SK-N-SH (cell line): Measurements from ENCODE around the gene UAP1L1. TPM values are rescaled to one million over a fixed set of nuclear protein-coding genes. Genes with fewer than 3 reads are reported as not detected.

Experiments used
- CTCF ChIA-PET: fragments of 300-600, 350-600 bp; formaldehyde crosslinking; extraction: SDS; loops from one replicate; lab custom pipeline; 2021; lab: Yijun Ruan, JAX
- POLR2A ChIA-PET: fragments of 350-600 bp; sonication (Branson Sonifier 250); formaldehyde crosslinking; extraction: SDS; loops from one replicate; lab custom pipeline; 2020; ENCODE audit warnings: antibody characterized with exemption, inconsistent platforms; lab: Yijun Ruan, JAX
- DNase-seq: peaks from one replicate; pipeline ENCODE4 v3.0.0; 2012
- H2AFZ ChIP-seq: fragments of 200-600 bp; sonication (generic); 2 replicates; pipeline ENCODE4 v1.8.1; 2016; ENCODE audit warnings: antibody characterized with exemption, mild to moderate bottlenecking, low read depth
- H3F3A ChIP-seq: fragments of 200-600 bp; sonication (generic); replicated peaks from 2 replicates; pipeline ENCODE3; 2016; ENCODE audit warnings: antibody characterized with exemption, mild to moderate bottlenecking; ENCODE audit not compliant: insufficient read depth
- H3K27ac ChIP-seq, 2 experiments: fragments of 200-500 bp in 1 of 2; fragments of 200-600 bp in 1 of 2; sonication (Bioruptor generic) in 1 of 2; sonication (generic), shearing (Covaris generic) in 1 of 2; 2 replicates each; pipeline versions ENCODE4 v1.5.1 to v1.6.1; 2014 to 2016; ENCODE audit warnings: low read depth in 2 of 2, inconsistent platforms in 1 of 2, low read length in 1 of 2, mild to moderate bottlenecking in 1 of 2, mixed read lengths in 1 of 2
- H3K27me3 ChIP-seq: fragments of 200-600 bp; sonication (generic), shearing (Covaris generic); 2 replicates; pipeline ENCODE4 v1.6.1; 2016; ENCODE audit warnings: mixed run types; ENCODE audit not compliant: insufficient read depth
- H3K36me3 ChIP-seq, 2 experiments: fragments of 200-500 bp in 1 of 2; fragments of 200-600 bp in 1 of 2; sonication (Bioruptor generic) in 1 of 2; sonication (generic) in 1 of 2; replicated peaks in 1 of 2; 2 replicates each; pipeline versions ENCODE3 to v1.5.1; 2014 to 2016; ENCODE audit warnings: low read length in 1 of 2, mild to moderate bottlenecking in 1 of 2; ENCODE audit not compliant: insufficient read depth in 2 of 2, control insufficient read depth in 1 of 2
- H3K4me1 ChIP-seq, 2 experiments: fragments of 200-500 bp in 1 of 2; fragments of 200-600 bp in 1 of 2; sonication (Bioruptor generic) in 1 of 2; sonication (generic), shearing (Covaris generic) in 1 of 2; 2 replicates each; pipeline versions ENCODE4 v1.5.1 to v1.6.1; 2014 to 2016; ENCODE audit warnings: low read depth in 1 of 2, low read length in 1 of 2, mixed run types in 1 of 2; ENCODE audit not compliant: insufficient read depth in 2 of 2, control insufficient read depth in 1 of 2
- H3K4me2 ChIP-seq: fragments of 200-600 bp; sonication (generic), shearing (Covaris generic); 2 replicates; pipeline ENCODE4 v1.6.1; 2017; ENCODE audit warnings: mixed run types
- H3K4me3 ChIP-seq, 2 experiments: fragments of 200-500 bp in 1 of 2; fragments of 200-600 bp in 1 of 2; sonication (Bioruptor generic) in 1 of 2; sonication (generic), shearing (Covaris generic) in 1 of 2; 2 replicates each; pipeline versions ENCODE4 v1.5.1 to v1.8.1; 2014 to 2016; ENCODE audit warnings: low read depth in 2 of 2, inconsistent platforms in 1 of 2, low read length in 1 of 2, mild to moderate bottlenecking in 1 of 2, mixed read lengths in 1 of 2, moderate library complexity in 1 of 2
- H3K79me2 ChIP-seq: fragments of 200-600 bp; sonication (generic); 2 replicates; pipeline ENCODE4 v1.8.1; 2017; ENCODE audit warnings: mild to moderate bottlenecking; ENCODE audit not compliant: insufficient read depth
- H3K9ac ChIP-seq: fragments of 200-600 bp; sonication (generic); 2 replicates; pipeline ENCODE4 v1.6.1; 2017; ENCODE audit warnings: mixed run types
- H3K9me2 ChIP-seq: fragments of 200-600 bp; sonication (generic); 2 replicates; pipeline ENCODE4 v1.6.1; 2017; ENCODE audit warnings: mixed run types
- H3K9me3 ChIP-seq: fragments of 200-600 bp; sonication (generic); 2 replicates; pipeline ENCODE4 v1.6.1; 2017; ENCODE audit warnings: mixed run types, mild to moderate bottlenecking, moderate library complexity
- H4K20me1 ChIP-seq: fragments of 200-600 bp; sonication (generic); 2 replicates; pipeline ENCODE4 v1.6.1; 2017; ENCODE audit warnings: mild to moderate bottlenecking, mixed run types; ENCODE audit not compliant: insufficient read depth
- CHD2 ChIP-seq: fragments of 150-350 bp; IDR thresholded peaks from 2 replicates; pipeline ENCODE4 v1.6.1; 2018; ENCODE audit warnings: low read length; ENCODE audit not compliant: partially characterized antibody
- EP300 ChIP-seq, 2 experiments: IDR thresholded peaks; 2 replicates each; pipeline versions ENCODE4 v1.4.0 to v1.6.1; 2012; ENCODE audit warnings: borderline replicate concordance in 1 of 2, low read depth in 1 of 2, low read length in 1 of 2
- FOXJ3 ChIP-seq: sonication (generic); formaldehyde crosslinking; IDR thresholded peaks from 2 replicates; pipeline ENCODE4 v1.5.1; 2020; ENCODE audit warnings: mild to moderate bottlenecking, missing genetic modification reagents
- MXI1 ChIP-seq: IDR thresholded peaks from 2 replicates; pipeline ENCODE4 v1.6.1; 2012; ENCODE audit warnings: mild to moderate bottlenecking, low read depth, low read length, improper control_type of control experiment
- RCOR1 ChIP-seq: fragments of 150-350 bp; IDR thresholded peaks from 2 replicates; pipeline ENCODE4 v1.6.1; 2017; ENCODE audit warnings: antibody characterized with exemption, low read length
- RFX5 ChIP-seq: IDR thresholded peaks from 2 replicates; pipeline ENCODE4 v1.6.1; 2012; ENCODE audit warnings: mild to moderate bottlenecking, improper control_type of control experiment, low read length
- SIN3A ChIP-seq: IDR thresholded peaks from 2 replicates; pipeline ENCODE4 v1.6.1; 2012; ENCODE audit warnings: low read depth, mild to moderate bottlenecking, low read length, moderate library complexity, borderline replicate concordance
- TAF1 ChIP-seq: IDR thresholded peaks from 2 replicates; pipeline ENCODE4 v1.6.1; 2012; ENCODE audit warnings: low read depth, mild to moderate bottlenecking, low read length, moderate library complexity, borderline replicate concordance
- TCF12 ChIP-seq: IDR thresholded peaks from 2 replicates; pipeline ENCODE4 v1.4.0; 2012
- USF1 ChIP-seq: IDR thresholded peaks from 2 replicates; pipeline ENCODE4 v1.4.0; 2012; ENCODE audit warnings: low read depth, borderline replicate concordance
- WGBS: methylation state at CpG from one replicate; pipeline ENCODE4 v1.1.6; 2017; ENCODE audit warnings: low lambda C conversion rate; 5-methylcytosine and 5-hydroxymethylcytosine counted together
- polyA plus RNA-seq, 3 experiments: library from polyadenylated mRNA; depleted of rRNA; stranded (reverse); fragments of >200 nt; gene quantifications; 2 replicates each; pipeline ENCODE4 v1.2.3, GENCODE V29; 2012
- TF ChIP-seq, protein P1 (sequence below): fragments of 150-350 bp; IDR thresholded peaks from 2 replicates; pipeline ENCODE4 v1.6.1; 2017; ENCODE audit warnings: antibody characterized with exemption, low read length, low read depth, borderline replicate concordance
- TF ChIP-seq, protein P2 (sequence below): IDR thresholded peaks from 2 replicates; pipeline ENCODE4 v1.4.0; 2012; ENCODE audit warnings: low read depth
- TF ChIP-seq, protein P3 (sequence below): IDR thresholded peaks from 2 replicates; pipeline ENCODE4 v1.4.0; 2012; ENCODE audit warnings: low read depth, borderline replicate concordance

Gene UAP1L1
- polyA plus RNA-seq, 1 of the 3 experiments (the other 2 are of a cell fraction) = 5.6 TPM

DNA sequence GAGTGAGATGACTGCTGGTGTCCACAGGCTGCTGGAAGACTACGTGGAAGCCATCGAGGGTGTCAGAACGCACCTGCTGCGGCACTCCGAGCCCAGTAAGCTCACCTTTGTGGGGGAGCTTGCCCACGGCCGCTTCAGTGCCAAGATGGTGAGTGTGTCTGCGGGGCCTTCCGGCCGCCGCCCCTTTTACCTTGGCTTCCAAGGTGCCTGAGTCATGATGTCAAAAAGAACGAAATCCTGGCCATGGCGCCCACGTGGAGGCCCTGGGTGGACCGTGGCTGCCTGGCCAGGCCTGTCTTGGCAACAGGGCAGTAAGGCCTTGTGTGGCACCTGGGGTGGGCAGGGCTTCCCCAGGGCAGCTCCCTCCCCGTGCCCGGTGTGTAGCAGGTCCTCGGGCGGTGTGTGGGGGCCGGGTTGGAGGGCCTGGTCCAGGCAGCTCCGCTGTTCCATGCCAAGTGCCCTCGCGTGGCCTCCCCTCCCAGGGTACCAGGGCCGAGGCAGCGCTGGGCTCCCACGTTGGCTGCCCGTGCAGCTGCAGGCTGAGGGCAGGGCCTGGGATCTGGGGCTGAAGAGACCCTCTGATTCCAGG, 29.4 kb downstream of the UAP1L1 start:
- Histone ChIP-seq H3K9me2 (no peaks in the 10 kb centered on the region), H2AFZ (no peak overlapping the region), H3K27ac (no peak overlapping the region), H3K79me2 (no peaks in the 10 kb centered on the region), H3K4me1 (no peaks in the 10 kb centered on the region), H3K9ac (no peak overlapping the region), H3F3A (peaks cover 7% of the 10 kb centered on the region), H3K4me3 (no peak overlapping the region), H3K36me3 (peaks cover 18 to 75% of the 10 kb centered on the region in 2 experiments), H3K4me2 (no peak overlapping the region), H3K27me3 (no peaks in the 10 kb centered on the region), H3K9me3 (no peaks in the 10 kb centered on the region), H4K20me1 (no peaks in the 10 kb centered on the region)
- DNase-seq = no peak
- ChIA-PET POLR2A (interaction anchor here (0.6 to 1.2 kb wide), 2 partner anchors 15 to 120 kb away, joined by 3 to 5 read pairs; partner anchors contain the start of gene RNF224), CTCF (interaction anchor here (1.1 to 2.9 kb wide), 4 partner anchors 40 to 264 kb away, joined by 3 to 11 read pairs (median 4); partner anchors contain the start of genes AJM1 and NPDC1)
- TF ChIP-seq, protein P1, sequence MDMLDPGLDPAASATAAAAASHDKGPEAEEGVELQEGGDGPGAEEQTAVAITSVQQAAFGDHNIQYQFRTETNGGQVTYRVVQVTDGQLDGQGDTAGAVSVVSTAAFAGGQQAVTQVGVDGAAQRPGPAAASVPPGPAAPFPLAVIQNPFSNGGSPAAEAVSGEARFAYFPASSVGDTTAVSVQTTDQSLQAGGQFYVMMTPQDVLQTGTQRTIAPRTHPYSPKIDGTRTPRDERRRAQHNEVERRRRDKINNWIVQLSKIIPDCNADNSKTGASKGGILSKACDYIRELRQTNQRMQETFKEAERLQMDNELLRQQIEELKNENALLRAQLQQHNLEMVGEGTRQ = no peak
- no peak for TF ChIP-seq CHD2
- TF ChIP-seq TAF1 = no peak
- TF ChIP-seq RCOR1 = no peak
- TF ChIP-seq, protein P2, sequence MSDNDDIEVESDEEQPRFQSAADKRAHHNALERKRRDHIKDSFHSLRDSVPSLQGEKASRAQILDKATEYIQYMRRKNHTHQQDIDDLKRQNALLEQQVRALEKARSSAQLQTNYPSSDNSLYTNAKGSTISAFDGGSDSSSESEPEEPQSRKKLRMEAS = no peak
- TF ChIP-seq, protein P3, sequence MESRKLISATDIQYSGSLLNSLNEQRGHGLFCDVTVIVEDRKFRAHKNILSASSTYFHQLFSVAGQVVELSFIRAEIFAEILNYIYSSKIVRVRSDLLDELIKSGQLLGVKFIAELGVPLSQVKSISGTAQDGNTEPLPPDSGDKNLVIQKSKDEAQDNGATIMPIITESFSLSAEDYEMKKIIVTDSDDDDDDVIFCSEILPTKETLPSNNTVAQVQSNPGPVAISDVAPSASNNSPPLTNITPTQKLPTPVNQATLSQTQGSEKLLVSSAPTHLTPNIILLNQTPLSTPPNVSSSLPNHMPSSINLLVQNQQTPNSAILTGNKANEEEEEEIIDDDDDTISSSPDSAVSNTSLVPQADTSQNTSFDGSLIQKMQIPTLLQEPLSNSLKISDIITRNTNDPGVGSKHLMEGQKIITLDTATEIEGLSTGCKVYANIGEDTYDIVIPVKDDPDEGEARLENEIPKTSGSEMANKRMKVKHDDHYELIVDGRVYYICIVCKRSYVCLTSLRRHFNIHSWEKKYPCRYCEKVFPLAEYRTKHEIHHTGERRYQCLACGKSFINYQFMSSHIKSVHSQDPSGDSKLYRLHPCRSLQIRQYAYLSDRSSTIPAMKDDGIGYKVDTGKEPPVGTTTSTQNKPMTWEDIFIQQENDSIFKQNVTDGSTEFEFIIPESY = no peak
- no peak for TF ChIP-seq SIN3A
- TF ChIP-seq TCF12 = no peak
- 95% methylated on average over 13 of the region's 27 CpGs for WGBS

DNA sequence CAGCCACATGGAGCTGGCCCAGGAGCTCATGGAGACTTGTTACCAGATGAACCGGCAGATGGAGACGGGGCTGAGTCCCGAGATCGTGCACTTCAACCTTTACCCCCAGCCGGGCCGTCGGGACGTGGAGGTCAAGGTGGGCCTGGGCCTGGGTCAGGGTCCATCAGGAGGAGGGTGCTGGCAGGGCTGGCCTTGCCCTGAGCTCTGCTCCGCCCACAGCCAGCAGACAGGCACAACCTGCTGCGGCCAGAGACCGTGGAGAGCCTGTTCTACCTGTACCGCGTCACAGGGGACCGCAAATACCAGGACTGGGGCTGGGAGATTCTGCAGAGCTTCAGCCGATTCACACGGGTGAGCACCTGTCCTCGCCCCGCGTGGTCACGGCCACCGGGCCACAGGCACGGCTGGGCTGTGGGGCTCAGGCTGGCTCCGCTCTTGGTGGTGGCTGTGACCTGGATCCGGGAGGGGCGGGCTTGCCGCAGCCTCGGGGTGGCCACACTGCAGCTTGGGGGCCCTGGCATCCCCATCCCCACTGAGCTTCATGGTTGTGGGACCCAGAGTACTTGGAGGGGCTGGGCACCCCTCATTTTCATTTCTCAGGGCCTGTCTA, 30.1 kb downstream of the UAP1L1 start:
- ChIA-PET POLR2A (interaction anchor here (1.2 kb wide), 1 partner anchor 120 kb away, joined by 5 read pairs; the partner anchor contains the start of gene RNF224), CTCF (interaction anchor here (1.1 to 2.9 kb wide), 3 partner anchors 40 to 129 kb away, joined by 3 to 11 read pairs (median 4); partner anchors contain the start of gene NPDC1)
- Histone ChIP-seq H3K9me2 (no peaks in the 10 kb centered on the region), H3K79me2 (no peaks in the 10 kb centered on the region), H3K4me1 (no peaks in the 10 kb centered on the region), H3K4me2 (no peak overlapping the region), H3F3A (peaks cover 5% of the 10 kb centered on the region), H3K9me3 (no peaks in the 10 kb centered on the region), H3K9ac (no peak overlapping the region), H3K36me3 (peaks cover 15 to 75% of the 10 kb centered on the region in 2 experiments), H3K27ac (no peak overlapping the region), H2AFZ (no peak overlapping the region), H3K4me3 (no peak overlapping the region), H4K20me1 (no peaks in the 10 kb centered on the region), H3K27me3 (no peaks in the 10 kb centered on the region)
- no peak for DNase-seq
- WGBS = 95% methylated on average over 8 of the region's 27 CpGs
- TF ChIP-seq USF1 (no peak), RFX5 (no peak), SIN3A (no peak), MXI1 (no peak), FOXJ3 (CRISPR knock-in tag) (no peak), EP300 (IDR thresholded peaks at IDR 0.05; ENCODE audit: borderline replicate concordance in 1 of 2, low read depth in 1 of 2, low read length in 1 of 2) (no peak), TAF1 (no peak)
